GM19395 (cell line): ENCODE results near the gene PIK3CG.
A peak's percentile ranks its signal among the peaks of the same experiment; 100 is the strongest.

Experiments used
- ATAC-seq: cut with Tn5 transposase; IDR thresholded peaks from one replicate; pipeline ENCODE4 v1.9.1; 2021; ENCODE audit warnings: mild to moderate bottlenecking, moderate library complexity; ENCODE audit not compliant: unreplicated experiment

PIK3CG gene

DNA sequence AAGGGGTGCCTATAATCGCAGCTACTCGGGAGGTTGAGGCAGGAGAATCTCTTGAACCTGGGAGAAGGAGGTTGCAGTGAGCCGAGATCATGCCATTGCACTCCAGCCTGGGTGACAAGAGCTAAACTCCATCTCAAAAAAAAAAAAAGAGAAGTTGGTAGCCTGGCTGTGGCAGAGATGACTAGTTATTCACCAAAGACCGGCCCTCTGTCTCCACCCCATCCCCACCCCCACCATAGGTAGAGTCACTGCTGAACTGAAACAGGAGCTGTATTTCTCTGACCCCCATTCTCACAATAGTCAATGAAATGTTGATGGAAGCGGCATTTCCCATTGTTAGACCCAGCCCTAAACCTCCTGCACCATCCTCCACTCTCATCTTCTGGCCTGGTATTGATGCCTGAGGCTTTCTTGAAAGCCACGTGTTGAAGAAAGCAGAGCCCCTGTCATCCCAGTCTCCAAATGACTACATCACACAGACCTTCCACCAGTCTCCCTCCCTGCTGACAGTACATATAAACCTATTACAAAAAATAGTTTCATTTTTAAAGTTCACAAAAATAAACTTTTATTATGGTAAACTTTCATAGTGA is 9.4 kb upstream of the PIK3CG start:
- no peak for ATAC-seq

DNA sequence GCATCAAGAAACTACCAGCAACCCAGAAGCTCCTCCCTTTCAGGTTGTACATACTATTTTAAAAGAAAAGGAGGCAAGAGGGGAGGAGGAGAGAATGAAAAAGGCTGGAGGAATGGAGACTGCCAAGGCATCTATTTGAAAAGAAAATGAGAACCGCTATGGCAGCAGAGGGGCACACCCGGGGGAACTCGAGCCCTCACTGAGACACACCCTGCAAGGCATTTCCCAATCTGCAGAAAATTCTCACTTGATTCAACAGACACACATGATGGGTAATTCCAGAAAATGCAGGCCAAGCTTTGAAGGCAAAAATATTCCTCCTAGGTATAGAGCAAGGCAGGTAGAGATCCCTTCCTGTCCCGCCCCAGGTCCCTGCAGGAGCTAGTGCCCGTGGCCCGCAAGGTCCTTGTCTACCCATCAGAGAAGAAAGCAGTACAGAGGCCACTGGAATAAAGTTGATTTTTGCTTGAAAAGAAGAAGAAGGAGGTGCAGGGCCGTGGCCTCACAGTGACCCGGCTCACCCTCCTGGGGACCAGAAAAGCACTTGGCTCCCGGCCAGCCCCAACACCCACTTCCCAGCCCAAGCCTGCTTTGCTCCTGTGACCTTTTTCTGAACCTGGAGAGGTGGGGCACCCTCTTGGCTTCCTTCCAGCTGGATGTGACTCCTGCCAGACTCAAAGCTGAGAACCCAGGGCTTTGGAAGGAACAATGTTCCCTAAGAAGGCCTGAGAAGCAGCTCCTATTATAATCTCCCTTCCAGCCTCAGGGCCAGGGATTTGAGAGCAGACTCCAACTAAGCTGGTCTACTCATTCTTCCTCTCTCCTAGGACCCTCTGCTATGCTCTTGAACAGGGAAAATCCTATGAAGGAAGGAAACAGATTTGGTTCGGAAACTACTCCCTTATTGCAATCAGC is 6.2 kb upstream of the PIK3CG start:
- ATAC-seq, result no peak

DNA sequence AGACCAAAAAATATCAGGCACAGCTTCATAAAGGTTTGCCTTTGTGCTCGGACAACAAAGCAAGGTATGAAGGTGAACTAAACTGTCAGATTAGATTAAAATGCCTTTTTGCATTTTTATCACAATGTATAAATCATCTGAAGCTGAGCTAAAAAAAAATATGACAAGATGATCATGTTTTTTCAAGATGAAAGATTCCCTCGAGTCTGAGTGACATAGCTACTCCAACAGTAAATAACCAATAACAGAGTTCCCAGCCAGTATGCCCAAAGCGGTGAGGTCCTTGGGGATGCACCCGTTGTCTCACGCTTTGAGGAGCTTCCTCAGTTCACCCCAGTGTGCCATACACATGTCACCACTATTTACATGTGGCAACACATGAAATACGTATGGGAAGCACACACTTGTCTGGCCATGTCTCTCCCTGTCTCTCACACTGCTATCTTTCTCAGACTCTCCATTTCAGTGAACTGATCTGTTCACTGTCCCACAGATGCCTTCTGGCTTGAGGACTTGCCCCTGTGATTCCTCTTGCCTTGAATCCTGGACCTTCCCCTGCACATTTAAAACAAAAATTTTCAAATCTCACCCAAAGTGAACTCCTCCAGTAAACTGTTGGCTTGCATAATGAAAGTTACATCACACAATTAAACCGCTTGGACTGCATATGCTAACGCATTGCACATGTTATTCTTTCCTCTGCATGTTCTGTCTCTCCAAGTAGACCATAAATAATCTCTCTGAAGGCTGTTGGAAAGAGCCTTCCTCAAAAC is 2.6 kb upstream of the PIK3CG start:
- ATAC-seq, result no peak

DNA sequence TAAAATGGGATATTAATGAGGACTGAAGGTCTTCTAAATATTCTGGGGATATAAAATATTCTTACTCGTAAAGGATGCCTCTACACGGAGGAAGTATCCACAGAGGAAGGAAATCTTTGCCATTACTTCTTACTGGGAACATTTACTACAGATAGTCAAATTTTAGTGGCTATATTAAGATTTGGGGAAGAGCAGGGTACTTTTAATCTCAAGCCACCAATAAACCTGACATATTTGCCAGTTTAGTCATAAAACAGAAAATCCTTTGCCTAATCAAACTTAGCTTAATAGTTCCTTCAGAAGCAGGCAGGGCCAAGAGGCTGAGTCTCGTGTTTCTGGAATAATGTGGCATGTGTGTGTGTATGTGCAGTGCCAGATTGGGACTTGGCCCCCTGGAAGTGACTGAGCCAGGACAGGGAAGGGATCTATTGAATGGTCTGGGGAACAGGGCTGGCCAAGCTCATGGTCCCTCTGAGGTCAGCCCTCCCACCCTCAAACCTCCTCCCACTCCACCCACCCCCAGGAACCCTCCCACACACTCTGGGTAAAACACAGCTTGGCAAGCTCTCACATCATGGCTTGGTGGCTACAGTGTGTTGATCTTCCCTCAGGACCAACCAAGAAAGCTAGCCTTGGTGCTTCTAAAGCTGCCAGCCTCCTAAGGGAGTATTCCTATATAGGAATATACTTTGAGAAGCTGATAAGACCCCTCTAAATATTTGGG is 1.6 kb upstream of the PIK3CG start:
- no peak for ATAC-seq

DNA sequence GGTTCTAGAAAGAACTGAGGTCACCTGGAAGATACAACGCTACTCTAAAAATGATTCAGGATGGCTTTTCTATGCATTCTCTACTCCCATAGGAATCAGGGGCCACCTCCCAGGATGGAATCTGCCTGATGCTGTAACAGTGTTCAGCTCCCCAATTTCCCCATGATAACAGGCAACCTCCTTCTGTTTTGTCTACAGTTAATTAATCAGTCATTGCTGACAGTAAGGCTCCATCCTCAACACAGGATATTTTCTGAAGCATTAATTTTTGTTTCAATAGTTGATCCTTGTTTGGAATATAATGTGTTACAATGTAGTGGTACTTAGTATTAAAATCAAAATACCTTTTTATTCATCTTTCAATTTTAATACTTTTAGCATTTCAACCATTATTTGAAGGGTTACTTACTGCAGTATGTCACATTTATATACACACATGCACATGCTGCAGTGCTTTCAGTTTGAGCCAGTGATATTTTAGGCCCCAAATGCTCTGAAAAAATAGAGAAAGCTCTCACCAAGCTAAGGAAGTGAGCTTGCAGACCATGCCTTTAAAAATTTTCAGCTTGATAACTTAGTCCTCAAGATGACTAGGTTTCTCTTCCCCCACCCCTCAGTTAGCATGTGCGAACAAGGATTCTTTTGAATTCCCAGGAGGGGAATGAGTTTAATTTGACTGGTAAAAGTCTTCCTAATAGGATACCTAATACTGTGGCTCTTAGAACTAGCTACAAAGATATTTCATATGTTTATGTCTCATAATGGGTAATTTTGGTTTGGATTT is 592 bp upstream of the PIK3CG start:
- ATAC-seq, result peak; percentile 48

DNA sequence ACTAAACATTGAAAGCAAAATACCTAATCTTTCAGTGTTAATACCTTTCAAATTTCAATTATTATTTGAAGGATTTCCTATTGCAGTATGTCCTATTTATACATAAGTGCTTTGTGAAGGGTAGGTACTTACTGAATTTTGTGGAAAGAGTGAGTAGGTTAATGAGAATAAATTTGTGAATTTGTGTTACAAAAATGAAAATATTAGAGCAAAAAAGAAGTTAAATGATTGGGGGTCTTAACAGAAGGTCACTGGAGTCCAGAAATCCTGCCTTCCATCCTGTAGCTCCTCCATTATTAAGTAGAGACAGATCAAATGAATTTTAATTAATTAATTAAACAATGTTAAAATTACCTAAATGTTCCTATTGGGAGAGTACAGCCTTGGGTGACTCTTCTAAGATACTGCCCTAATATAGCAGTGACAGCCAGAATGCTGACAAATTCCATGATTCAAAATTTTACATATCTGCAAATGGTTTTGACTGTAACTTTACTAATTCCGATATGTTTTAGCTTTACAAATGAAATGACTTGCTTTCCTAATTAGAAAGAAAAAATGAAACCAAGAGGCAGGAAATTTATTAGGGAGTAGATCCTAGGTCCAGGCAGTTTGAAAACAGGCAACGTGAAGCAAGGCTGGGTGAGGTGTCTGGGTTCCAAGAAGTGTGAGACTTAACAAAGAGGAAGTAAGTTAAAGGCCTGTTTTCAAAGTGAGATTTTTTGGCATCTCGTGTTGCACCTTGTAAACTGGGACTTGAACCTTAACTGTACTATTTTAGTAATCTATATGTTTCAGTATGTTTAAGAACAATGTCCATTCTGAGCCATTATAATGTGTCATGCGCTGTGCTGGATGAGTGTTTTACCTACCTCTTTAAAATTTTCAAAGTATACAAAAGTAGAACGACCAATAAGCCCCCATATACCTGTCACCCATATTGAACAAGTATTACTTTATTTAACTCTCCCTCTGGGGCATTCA is 1.5 kb downstream of the PIK3CG start:
- ATAC-seq, result peak; percentile 35

DNA sequence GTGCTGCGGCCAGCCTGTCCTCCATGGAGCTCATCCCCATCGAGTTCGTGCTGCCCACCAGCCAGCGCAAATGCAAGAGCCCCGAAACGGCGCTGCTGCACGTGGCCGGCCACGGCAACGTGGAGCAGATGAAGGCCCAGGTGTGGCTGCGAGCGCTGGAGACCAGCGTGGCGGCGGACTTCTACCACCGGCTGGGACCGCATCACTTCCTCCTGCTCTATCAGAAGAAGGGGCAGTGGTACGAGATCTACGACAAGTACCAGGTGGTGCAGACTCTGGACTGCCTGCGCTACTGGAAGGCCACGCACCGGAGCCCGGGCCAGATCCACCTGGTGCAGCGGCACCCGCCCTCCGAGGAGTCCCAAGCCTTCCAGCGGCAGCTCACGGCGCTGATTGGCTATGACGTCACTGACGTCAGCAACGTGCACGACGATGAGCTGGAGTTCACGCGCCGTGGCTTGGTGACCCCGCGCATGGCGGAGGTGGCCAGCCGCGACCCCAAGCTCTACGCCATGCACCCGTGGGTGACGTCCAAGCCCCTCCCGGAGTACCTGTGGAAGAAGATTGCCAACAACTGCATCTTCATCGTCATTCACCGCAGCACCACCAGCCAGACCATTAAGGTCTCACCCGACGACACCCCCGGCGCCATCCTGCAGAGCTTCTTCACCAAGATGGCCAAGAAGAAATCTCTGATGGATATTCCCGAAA is 2.7 kb downstream of the PIK3CG start:
- ATAC-seq, result no peak

DNA sequence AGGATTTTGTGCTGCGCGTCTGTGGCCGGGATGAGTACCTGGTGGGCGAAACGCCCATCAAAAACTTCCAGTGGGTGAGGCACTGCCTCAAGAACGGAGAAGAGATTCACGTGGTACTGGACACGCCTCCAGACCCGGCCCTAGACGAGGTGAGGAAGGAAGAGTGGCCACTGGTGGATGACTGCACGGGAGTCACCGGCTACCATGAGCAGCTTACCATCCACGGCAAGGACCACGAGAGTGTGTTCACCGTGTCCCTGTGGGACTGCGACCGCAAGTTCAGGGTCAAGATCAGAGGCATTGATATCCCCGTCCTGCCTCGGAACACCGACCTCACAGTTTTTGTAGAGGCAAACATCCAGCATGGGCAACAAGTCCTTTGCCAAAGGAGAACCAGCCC is 3.3 kb downstream of the PIK3CG start:
- no peak for ATAC-seq

DNA sequence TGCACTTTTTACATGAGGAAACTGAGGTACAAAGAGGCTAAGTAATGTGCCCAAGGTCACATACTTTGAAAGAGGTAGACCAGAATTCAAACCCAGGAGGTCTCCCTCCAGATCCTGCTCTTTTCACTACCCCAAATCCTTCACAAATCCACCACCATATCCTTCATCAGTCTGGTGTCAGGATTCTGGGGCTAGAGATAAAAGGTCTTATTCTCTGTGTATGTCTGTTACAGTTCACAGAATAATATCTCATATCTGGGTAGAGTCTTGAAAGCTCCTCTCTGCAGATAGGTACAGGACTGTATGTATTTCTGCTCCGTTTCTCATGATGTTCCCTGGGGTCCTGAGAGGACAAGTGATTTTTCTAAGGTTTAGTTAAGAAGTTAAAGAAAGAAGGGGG is 4.9 kb downstream of the PIK3CG start:
- ATAC-seq, result no peak

DNA sequence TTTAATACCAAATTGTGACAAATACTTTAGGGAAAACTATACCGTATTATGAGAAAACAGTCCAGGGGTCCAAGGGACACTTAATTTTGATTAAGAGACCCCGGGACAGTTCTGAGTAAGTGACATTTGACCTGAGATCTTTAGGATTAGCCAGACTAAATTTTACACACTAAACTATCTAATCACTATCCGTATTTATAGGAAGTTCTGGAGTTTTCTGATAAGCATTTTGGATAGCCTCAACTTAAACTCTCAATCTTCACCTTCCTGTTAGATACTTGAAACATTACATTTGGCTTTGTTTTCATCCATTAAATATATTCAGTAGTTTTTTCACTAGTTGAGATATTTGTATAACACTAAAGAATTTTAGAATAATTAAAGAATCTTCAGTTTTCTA is 5.4 kb downstream of the PIK3CG start:
- no peak for ATAC-seq

DNA sequence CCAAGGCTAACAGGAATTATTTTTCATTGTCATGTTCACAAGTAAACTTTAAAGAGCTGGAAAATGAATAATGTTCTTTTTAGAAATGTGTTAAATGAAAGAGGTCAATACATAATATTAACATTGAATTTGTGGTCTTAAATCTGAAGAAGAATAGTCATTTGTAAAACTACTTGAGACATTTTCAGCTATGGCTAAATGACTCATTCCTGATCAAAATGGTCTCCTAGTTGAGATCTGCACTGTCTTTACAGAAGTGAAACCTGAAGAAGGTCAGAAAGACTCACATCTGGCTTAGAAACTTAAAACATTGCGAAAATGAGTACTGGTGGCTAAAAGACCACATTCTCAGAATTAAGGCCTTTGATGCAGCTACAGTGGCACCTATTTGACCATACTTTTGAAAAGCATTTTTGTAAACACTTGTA is 5.9 kb downstream of the PIK3CG start:
- ATAC-seq, result peak; percentile 94

DNA sequence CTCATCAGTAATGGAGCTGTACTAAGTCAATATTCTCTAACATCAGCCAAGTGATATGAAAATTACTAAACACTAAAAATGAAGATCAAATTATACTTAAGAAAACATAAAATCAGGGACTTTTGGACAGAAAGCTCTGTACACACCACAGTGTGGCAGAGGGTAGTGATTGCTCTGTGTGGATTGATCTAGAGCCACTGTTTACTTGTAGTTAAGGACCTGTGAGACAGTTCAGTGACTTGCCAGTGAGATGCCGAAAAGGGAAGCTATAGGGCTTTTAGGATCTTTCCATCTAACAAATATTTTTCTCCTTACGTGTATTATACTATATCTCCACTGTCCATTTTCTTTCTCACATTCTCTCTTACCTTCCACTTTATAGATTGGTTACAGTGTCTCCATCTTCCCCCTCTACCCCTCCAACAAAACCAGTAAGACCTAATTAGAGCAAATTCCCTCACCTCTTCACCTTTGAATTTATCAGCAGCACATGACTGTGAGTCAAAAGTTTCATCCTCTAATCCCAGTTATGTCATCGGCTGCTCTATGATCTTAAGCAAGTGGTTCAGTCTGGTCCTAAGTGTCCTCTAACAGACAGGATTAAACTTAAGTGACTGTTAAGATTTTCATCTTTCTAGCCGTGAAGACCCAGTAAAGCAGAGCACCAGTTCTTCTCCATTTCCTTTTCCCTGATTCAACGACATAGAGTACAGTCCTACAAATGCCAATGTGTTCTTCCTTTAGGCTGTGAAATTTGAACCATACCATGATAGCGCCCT is 6.9 kb downstream of the PIK3CG start:
- no peak for ATAC-seq

DNA sequence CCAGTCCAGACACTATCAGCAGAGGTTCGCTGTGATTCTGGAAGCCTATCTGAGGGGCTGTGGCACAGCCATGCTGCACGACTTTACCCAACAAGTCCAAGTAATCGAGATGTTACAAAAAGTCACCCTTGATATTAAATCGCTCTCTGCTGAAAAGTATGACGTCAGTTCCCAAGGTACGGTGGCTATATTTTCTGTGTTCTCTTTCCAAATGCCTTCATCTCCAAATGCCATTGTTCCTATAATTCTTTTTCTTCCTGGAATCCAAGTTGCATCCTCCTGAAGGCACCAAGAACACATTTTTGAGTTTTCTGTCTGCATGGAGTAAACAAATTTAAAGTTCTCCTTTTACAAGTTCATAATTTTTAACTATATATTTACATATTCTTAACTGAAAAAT is 7.7 kb downstream of the PIK3CG start:
- no peak for ATAC-seq

DNA sequence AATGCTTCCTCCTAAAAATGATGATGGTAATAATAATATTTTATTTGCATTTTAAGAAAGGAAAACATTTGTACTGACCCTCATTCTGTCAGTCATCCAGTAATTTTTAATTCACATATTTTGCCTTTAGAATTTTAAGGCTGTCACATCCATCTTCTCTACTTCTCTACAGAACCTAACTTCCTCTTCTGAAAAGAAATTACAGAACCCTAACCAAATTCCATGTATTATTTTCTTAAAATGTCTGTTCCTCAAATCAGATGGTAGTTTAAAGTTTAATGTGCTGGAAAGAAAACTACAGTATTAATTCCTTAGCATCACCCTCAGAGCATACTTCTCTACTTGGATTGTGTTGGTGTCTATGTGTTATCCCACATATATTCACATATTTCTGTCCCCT is 9.0 kb downstream of the PIK3CG start:
- no peak for ATAC-seq

DNA sequence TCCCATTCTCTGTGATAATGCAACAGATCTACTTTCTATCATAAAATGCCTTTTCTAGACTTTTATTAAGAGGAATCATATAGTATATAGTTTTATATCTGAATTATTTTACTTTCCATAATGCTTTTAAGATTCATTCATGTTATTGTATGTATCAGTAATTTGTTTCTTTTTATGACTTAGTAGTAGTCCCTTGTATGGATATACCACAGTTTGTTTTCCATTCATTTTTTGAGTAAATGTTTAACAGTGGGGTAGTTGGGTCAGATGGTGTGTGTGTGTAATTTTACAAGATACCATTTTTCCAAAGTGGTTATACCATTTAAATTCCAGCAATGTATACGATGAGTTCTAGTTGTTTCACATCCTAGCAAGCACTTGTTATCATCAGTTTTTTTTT is 10.4 kb downstream of the PIK3CG start:
- no peak for ATAC-seq

DNA sequence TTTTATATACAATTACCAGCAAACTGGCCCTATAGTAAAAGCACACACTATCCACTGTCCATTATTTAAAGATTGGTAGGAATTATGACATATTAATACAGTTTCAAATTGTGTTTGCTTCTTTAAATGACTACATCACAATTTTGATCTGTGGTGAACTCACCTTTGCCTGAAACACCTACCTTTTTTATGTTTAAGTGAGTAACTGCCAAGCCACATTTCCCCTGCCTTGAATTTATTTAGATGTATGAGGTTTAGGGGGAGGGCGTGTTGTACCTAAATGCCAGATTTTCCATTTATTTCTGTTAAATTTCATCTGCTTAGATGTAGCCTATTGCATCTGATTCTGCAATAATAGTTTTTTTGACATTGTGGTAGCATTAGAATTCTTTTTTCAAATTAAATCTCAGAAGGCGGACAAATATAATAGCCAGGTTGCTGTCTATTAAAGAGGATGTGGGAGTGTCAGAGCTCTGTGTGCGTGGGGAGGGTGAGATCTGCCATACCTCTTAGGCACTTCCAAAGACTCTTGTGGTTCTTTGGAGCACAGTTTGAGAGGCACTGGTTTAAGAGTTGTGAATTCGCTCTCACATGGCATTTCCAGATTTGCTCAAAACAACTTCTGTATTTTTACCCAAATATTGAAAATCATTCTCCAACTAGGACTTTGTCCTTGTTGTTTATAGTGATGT is 13.8 kb downstream of the PIK3CG start:
- no peak for ATAC-seq

DNA sequence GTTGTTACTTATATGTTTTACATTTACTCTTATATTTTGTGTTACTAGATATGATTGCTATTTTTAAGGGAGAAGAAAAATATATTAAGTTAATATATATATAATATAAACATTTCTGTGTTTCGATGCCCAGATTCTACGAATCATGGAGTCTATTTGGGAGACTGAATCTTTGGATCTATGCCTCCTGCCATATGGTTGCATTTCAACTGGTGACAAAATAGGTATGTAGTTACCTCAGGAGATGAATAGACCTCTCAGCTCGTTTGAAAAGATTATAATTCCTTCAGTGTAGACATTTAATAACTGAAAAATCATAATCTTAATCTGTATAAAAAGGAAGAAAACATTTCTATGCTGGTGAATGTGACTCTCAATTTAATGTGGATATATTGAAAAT is 16.9 kb downstream of the PIK3CG start:
- ATAC-seq, result no peak
